DND-41 (cell line): ENCODE results near the gene THAP12.

Experiments used
- EZH2 ChIP-seq: IDR thresholded peaks from 3 replicates; pipeline ENCODE4 v1.6.1; 2012; ENCODE audit warnings: borderline replicate concordance, low read depth, mild to moderate bottlenecking, moderate library complexity, low read length, inconsistent platforms; ENCODE audit not compliant: severe bottlenecking
- TF ChIP-seq, protein P1 (sequence below): IDR thresholded peaks from 2 replicates; pipeline ENCODE4 v1.5.1; 2012; ENCODE audit warnings: borderline replicate concordance, low read length, moderate library complexity, mild to moderate bottlenecking; ENCODE audit not compliant: poor library complexity, severe bottlenecking; ENCODE audit errors: extremely low read depth

DNA sequence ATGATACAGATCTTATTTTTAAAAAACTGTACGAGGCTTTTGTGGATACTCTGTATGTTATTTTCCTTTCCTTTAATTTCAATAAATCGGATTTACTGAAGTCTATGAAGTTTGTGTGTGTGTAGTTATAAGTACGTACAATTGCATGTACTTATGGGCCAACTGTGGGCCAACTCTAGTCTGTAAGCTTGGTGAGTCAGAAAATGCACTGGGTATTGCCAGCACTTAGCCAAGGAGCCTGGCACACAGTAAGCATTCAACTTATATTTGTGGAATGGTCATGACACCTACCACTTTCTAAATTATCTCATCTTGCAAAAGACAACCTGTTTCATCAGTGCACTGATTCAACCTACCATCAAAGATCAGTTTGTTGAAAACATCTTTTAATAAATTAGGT lies 32.6 kb downstream of the THAP12 start:
- TF ChIP-seq, protein P1, sequence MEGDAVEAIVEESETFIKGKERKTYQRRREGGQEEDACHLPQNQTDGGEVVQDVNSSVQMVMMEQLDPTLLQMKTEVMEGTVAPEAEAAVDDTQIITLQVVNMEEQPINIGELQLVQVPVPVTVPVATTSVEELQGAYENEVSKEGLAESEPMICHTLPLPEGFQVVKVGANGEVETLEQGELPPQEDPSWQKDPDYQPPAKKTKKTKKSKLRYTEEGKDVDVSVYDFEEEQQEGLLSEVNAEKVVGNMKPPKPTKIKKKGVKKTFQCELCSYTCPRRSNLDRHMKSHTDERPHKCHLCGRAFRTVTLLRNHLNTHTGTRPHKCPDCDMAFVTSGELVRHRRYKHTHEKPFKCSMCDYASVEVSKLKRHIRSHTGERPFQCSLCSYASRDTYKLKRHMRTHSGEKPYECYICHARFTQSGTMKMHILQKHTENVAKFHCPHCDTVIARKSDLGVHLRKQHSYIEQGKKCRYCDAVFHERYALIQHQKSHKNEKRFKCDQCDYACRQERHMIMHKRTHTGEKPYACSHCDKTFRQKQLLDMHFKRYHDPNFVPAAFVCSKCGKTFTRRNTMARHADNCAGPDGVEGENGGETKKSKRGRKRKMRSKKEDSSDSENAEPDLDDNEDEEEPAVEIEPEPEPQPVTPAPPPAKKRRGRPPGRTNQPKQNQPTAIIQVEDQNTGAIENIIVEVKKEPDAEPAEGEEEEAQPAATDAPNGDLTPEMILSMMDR: no peak
- TF ChIP-seq EZH2: no peak
